Activated T-cell treated with anti-CD3 and anti-CD28 coated beads, Interleukin-2, amount 50 U/mL, for 48 hours (primary cell): Measurements from ENCODE around the gene ARMC5.
"Not testable (repeated sequence)": the region's sequence is repeated elsewhere in the genome, so short reads cannot be mapped to it uniquely, and the experiment has no call there.

ENCODE experiments used
- DNase-seq, 2 experiments: peaks; one replicate each; pipeline ENCODE4 v3.0.0-alpha.2; 2020

The ARMC5 gene

DNA sequence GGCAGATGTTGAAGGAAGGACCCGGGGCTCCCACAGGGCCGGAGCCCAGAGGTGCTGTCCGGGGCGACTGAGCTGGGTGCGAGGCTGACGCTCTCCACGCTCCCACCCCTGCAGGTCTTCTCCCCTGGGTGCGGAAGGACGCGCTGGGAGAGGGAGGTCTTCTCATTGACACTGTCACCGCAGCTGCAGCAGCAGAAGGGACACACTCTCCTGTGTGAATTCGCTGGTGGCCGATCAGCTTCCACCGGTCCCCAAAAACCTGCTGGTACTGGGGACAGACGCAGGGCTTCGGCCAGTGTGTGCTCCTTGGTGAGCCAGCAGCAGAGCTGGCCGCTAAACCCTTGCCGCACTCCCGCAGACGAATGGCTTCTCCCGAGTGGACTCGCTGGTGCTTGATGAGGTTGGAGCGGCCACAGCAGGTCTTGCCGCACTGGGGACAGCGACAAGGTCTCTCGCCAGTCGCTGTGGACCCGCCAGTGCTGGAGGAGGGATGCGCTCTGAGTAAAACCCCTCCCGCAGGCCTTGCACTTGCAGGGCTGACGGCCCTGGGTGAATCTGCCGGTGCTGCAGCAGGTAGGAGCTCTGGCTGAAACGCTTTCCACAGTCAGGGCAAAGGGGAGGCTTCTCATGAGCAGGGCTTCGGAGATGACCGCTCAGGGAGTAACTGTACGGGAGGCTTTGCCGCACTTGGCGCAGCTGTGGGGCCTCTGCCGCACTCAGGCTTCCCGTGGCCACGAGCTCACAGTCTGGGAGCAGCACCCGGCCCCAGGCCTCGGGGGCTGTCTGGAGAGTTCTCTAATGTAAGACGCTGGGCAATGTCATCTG is 22.9 kb upstream of the ARMC5 start:
- no peak for DNase-seq

DNA sequence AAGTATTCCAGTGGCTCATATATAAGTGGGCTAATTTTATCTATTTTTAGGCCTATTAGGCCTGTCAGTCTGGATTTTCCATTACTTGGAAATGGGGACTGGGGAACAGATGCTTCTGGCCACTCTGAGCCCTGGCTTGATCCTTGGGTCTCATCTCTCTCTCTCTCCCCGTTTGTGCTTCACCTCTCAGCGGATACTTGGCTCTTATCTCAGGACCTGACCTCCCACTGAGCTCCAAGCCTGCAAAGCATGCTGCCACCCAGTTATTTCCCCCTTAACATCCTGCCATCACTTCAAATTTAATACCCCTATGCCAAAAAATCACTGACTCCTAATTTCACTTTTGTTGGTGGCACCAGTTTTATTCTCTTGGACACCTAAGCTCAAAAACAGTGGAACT is 20.9 kb upstream of the ARMC5 start:
- DNase-seq, result no peak

- not testable (repeated sequence) for DNase-seq
Measured at GRCh38 chr16:31439023-31439422, 20.3 kb upstream of the ARMC5 start.

GRCh38 chr16:31439519-31439918 is 19.8 kb upstream of the ARMC5 start:
- DNase-seq, result no peak

DNA sequence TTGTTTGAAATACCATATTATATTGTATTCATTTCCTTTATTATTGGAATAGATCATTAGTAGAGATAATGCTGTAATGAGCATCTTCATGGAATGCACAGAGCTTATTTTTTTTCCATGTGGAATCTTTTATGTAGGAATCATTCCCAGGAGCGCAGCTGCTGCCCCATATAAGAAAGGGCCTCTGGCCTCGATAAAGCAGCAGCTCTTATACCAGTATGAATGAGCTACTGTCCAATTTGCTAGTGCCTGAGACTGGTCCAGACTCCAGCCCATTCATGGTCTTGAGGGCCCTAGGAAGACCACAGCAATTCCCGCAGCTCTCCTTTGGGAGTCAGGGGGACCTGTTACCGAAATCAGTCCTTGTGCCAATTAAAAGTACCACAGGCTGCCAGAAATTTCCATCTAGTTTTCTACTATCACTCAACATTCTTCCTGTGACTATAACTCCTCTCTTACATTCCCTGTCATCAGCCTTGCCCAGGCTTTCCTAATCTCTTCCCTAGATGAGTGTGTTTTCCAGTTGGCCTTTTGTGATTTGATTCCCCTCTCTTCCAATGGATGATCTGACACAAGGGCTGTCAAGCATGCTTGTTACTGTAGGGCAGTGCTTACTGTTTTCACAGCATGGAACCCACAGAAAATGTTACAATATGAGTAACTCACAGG is 18.7 kb upstream of the ARMC5 start:
- no peak for DNase-seq

GRCh38 chr16:31441956-31442355 is 17.3 kb upstream of the ARMC5 start:
- DNase-seq, result no peak

GRCh38 chr16:31445931-31446330 is 13.4 kb upstream of the ARMC5 start:
- DNase-seq, result not testable (repeated sequence)

DNA sequence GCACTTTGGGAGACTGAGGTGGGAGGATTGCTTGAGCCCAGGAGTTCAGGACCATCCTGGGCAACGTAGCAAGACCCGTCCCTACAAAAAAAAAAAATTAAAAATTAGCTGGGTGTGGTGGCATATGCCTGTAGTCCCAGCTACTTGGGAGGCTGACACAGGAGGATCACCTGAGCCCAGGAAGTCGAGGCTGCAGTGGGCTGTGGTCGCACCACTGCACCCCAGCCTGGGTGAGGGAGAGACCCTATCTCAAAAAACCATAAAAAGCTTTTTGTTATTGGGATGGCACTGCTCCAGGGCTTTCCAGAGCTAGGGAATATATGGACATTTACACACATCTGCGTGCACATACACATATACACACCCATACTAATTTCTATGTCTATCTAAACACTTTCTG is 8.1 kb upstream of the ARMC5 start:
- DNase-seq, result no peak

- no peak for DNase-seq
Measured at GRCh38 chr16:31451681-31452351, 7.5 kb upstream of the ARMC5 start.

DNA sequence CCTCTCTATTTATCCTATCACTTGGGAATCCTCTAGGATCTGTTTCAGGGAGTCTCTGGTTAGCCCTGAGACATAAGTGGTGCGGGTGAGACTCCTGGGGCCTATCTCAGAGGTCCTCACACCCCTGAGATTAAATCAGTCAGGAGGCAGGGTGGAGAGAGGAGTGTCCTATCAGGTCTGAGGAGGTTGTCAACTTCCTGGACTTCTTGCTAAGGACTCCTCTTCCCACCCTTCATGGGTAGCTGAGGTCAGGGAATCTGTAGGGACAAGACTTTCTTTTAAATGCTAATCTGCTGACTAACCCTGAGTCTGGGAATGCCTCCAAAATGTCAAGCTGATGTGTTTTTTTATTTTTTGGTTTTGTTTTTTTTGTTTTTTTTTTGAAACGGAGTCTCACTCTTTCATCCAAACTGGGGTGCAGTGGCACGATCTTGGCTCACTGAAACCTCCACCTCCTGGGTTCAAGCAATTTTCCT is 6.6 kb upstream of the ARMC5 start:
- DNase-seq, result no peak

DNA sequence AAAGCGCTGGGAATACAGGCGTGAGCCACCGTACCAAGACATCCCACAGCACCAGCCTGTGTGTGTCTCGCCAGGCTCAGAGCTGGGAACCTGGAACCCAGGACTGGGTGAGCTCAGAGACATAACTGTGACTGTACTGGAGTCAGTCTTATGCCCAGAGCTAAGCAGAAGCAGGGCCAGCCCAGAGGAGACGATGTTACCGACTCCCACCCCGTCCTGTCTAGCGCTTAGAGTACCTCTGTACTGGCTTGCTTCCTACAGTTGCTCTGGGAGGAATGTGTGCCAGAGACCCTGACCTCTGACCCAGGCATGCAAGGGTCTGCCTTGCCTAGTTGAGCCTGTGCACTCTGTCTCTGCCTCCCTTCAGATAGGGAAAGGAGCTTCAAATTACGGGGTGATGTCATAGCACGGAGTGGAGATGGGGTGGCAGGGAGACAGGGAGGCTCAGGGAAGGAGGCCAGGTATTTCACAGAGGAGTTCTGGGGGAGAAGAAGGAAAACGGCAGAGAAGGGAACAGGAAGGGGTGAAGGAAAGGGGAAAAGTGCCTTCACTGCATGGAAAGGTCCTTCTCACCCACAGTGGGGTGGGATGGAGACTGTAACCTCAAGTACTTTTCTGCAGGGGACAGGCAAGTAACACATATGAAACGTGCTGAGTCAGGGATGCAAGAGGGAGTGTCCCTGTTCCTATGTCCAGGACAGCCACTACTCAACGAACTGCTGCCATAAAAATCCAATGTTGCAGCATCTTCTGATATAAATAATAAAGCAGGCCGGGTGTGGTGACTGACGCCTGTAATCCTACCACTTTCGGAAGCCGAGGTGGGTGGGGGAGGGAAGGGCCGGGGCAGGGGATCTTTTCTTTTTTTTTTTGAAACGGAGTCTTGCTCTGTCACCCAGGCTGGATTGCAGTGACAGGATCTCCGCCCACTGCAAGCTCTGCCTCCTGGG is 5.8 kb upstream of the ARMC5 start:
- DNase-seq, result no peak

DNA sequence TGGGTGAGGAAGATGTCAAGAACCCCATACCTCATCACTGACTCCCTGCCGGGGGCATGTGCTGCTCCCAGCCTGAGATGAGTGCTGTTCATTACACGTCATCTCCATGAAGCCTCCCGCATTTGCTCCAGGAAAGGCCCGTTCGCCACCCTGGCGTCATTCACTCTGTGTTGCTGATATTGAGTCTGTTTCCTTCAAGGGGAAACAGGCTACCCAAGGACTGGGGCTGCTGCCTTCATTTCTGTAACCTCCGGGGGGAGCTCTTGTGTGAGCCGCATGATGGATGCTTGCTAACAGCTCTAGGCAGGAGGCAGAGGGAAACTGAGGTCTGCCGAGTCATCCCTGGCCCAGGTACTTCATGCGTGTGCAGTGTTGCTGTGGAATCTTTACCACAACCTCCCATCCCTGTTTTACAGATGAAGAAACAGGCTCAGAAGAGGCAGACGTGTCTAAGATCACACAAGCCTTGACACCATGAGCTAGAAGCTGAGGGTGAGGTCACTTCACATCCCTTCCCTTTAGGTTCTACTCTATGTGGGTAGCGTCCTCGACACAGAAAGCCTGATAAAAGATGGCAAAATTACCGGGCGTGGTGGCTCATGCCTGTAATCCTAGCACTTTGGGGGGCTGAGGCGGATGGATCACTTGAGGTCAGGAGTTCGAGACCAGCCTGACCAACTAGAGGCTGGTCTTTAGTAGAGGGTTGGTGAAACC is 3.5 kb upstream of the ARMC5 start:
- peak; percentile 52 to 61 for DNase-seq

- DNase-seq, result no peak
Measured at GRCh38 chr16:31456988-31457360, 2.3 kb upstream of the ARMC5 start.

- peak; percentile 70 to 72 for DNase-seq
Measured at GRCh38 chr16:31458073-31458843, 1.0 kb upstream of the ARMC5 start.

- peak; percentile 100 for DNase-seq
Measured at GRCh38 chr16:31459687-31460581, 633 bp downstream of the ARMC5 start.

GRCh38 chr16:31460582-31461002 is 1.3 kb downstream of the ARMC5 start:
- DNase-seq, result no peak

GRCh38 chr16:31461201-31461920 is 2.1 kb downstream of the ARMC5 start:
- DNase-seq, result no peak

GRCh38 chr16:31461921-31462804 is 2.9 kb downstream of the ARMC5 start:
- DNase-seq, result no peak
